HG03060 (cell line): ENCODE measurements around the gene FAM184B.
"Not testable (repeated sequence)": the region's sequence is repeated elsewhere in the genome, so short reads cannot be mapped to it uniquely, and the experiment has no call there.

Source experiments
- ATAC-seq: cut with Tn5 transposase; IDR thresholded peaks from one replicate; pipeline ENCODE4 v1.9.1; 2021; ENCODE audit warnings: low read depth, moderate number of reproducible peaks; ENCODE audit not compliant: unreplicated experiment

Gene FAM184B

DNA sequence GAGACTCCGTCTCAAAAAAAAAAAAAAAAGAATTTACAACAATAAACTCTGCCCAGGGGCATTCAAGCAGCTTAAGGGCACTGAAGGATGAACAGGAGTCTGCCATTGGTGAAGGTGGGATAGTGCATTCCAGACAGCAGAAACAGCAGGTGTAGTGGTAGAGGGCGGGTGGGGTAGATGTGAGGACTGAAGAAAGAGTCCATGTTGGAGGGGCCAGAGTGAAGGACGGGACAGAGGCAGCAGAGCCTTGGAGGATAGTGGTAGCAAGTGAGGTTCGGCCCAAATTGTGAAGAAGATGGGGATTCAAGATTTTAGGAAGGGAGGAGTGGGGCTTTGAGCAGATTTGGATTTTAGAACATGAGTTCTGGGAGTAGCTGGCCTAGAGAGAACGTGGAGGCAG, 91.3 kb downstream of the FAM184B start:
- ATAC-seq, result no peak

DNA sequence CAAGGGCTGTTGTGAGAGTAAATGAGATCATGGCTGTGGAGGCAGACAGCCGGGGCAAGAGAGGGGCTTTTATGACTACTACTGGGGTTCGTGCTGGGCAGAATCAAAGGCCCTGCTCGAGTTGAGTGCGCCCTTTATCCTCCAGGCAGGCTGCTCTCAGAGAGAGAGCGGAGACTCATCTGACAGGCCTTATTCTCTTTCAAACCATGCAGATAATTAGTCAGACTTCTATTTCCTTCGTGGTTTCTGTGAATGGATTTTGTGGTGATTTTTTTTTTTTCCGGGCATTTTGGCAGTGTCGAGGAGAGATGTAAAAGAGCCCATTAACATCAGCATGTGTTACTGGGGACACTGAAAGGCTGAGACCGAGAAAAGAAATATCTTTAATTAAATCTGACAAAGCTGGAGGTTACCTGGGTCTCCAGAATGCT, 93.4 kb downstream of the FAM184B start:
- ATAC-seq, result no peak

DNA sequence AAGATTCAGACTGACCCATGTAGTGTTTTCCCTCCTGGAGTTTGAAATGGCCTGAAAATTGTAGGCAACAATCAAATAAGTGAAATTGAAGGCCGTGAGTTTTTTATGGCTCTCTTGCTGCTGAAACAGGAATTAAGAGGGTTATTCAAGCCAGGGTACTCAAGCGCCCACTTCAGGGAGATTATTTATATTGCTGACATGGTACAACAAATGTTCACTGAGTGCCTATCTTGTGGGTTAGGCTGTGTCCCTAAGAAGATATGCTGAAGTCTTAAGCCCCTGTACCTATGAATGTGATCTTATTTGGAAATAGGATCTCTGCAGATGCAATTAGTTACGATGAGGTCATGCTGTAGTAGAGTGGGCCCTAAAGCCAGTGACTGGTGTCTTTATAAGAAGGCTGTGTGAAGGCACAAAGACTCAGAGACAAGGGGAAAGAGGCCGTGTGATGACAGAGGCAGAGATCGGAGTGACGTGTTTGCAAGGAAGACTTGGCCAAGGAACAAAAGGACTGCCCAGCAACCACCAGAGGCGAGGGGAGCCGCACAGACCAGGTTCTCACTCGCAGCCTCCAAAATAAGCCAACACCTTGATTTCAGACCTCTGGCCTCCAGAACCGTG, 94.1 kb downstream of the FAM184B start:
- no peak for ATAC-seq

DNA sequence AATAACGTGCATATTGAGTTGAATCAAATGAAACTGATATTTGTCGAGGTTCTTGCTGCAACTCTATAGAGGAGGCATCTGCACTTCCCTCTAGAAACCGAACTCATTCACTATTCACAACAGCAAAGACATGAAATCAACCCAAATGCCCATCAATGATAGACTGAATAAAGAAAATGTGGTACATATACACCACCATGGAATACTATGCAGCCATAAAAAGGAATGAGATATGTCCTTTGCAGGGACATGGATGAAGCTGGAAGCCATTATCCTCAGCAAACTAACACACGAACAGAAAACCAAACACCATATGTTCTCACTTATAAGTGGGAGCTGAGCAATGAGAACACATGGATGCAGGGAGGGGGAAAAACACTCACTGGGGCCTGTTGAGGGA, 96.8 kb downstream of the FAM184B start:
- ATAC-seq, result not testable (repeated sequence)

DNA sequence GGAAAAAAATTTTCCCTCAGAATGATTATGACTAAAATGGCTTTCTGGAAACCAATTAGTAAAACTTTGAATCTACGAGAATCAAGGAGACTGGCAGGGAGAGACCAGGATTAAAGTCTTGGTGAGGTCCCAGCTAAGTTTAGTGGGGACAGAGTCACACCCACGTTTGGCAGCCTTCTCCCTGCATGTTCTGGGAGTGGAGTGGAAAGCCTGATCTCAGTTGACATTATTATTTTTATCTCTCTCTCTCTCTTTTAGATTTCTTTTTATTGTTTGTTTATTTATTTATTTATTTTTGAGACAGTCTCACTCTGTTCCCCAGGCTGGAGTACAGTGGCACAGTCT, 99.2 kb downstream of the FAM184B start:
- ATAC-seq, result no peak

DNA sequence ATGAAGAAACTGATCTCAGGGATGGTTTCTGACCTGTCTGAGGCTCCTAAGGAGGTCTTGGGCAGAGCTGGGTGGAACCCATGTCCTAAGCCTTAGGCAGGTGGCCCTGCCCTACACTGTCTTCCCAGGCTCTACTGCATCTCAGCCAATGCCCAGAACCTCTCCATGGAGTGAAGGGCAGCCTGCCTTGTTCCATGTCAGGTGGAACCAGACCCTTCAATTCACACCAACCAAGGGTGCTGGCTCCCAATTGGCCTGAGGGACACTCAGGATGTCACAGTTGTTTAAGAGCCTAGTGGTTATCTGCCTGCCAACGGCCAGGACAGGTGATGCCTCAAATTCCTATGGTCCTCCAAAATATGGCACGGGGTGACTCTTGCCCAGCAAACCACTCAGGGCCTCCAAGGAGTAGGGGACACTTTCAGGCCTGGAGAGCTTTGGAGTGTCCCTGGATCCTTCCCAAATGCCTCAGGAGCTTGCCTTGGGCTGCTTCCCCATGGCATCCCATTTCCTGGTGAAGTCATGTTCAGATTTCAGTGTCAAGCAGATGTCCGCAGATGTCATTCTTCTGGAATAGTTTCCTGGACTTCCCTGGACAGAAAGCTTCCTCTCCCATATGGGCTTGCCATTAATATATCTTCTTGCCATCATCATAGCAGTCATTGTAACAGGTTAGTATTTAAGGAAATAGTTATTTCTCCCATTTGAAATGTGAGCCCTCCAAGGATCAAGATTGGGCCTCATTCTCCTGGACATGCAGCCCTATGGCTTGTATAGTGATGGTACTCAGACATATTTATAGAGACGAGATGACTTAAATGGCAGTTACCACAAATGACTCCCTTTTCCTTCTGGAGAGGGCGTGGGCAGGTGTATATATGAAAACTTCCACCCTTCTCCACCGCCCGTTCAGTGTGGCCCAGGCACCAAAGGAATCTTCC, 99.9 kb downstream of the FAM184B start:
- no peak for ATAC-seq

DNA sequence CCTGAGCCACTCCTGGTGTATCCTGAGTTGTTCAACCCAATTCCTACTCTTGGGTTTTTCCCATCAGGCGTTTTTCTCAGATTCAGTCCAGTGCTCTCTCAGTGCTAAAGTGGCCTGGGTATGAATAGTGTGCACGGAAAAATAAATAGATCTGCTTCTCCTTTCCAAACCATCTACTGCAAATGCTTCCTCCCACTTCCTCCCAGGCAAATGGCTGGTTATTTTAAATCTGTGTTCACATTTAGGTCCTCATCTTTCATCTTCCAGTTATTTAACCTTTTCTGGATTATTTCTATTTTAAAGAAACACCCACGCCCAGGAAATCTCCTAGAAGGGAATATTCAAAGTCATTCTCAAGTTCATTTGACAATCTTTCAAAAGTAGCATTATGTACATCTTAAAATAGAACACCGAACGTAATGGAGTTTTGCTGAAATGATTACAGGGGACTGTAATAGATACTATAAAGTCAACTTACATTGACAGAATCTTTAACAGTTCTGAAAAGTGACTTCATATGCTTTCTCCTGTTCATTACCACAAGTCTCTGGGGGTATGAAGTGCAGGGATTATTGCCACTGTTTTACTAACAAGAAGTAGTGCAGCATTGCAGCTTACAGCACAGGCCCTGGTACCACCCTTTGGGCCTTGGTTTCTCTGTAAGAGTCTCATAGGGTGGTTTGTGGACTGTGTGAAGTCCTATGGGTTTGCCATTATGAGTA, 100.7 kb downstream of the FAM184B start:
- ATAC-seq, result no peak

DNA sequence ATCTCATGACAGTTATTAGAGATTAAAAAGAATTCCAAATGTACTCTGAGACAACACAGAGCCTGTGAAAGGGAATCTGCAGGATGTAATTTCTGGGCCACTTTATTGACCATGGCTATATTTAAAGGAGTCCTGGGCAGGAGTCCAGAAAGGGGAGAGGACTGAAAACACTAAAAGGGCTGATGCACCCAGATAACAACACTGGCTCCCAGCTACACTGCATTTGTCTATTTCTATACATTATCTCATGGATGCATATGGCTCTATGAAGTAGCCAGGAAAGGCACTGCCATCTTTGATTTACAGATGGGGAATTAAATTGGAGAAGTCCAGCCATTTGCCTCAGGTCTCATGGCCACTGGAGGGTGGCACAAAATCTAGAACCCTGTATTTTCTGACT, 111.0 kb downstream of the FAM184B start:
- no peak for ATAC-seq

DNA sequence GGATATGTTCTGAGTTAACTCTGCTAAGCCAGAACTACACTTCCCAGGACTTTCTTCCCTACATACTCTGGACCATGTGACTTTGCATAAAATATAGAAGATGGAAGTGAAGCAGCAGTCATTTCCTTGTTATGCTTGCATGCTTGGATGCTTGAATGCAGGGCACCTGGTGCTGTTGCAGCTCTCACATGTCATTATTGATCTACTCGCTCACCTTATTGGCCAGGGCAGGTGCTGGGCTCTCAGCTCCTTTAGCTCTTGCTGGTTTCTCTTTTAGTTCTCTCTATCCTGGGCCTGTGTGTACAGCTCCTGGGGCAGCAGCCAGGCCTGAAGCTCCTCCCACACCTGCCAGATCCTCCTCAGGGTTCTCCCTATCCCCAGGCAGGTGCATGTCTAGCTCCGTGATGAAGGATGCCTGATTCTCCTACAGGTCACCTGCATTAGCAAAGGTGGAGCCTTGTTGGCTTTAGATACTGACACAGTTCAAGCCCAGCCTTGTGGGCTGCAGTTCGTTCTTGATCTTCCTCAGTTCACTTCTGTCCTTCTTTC, 113.7 kb downstream of the FAM184B start:
- no peak for ATAC-seq

DNA sequence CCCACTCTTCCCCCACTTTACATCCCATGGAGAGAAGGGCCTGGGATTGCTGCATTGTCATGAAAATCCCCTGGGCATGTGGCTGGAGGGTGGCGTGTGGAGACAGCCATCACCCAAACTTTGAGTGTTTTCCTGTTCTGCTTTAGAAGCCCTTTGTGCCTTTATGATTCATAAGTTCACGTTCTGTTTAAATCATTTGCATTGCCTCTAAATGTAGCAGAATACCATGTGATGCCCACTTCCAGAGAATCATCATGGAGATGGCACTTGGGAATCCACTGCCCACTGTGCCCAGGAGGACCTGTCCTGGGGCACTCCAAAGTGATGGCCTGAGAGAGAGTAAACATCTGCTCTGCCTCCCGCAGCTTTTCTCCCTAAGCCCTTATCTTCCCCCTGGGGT, 114.2 kb downstream of the FAM184B start:
- no peak for ATAC-seq

DNA sequence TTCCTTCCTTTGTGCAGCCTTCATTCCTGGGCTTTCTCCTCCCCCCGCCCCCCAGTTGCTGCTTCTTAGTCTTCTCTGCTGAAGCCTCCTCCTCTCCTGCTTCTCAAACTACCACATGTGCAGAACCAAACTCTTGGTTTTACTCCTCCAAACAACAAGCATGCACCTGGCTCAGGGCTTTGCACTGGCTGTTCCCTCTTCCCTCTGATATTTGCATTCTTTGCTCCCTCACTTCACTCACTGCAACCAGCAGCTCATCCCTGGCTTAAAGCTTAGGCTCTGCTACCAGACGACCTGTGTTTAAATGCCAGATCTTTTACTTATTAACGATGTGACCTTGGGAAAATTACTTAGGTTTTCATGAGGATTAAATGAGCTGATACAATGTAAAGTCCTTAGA, 115.6 kb downstream of the FAM184B start:
- ATAC-seq, result no peak

DNA sequence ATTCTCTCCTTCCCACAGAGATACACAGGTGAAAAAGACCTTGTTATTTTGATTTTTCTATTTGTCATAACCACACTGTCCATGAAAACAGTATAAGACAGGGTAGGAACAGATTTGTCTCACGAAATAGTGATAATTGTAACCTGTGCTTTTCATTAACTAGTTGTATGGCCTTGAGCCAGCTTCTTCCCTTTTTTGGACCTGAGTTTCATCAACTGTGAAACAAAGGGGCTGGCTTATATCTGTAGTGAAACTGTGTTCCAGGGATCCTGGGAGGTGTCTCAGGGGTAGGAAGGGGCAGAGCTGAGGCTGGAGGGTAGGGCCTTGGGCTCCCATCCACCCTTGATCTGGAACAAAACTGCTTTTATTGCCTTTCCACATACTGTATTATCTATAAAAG, 116.1 kb downstream of the FAM184B start:
- ATAC-seq, result no peak

DNA sequence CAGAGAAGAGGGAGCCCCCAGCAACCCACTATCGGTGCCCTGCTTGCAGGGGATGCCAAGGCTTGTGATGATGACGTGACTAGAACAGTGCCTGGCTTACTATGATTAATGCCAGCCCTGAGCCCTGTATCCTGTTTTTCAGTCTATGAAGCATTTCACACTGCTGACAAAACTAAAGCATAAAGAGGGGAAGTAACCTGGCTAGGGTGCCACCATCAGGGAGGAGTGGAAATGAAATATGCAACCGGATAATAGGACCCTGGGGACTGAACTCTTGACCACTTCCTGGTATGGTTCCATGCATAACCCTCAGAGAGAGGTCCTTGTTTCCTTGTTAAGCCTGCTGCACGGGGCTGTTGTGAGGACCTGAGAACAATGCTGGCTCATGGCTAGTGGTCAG, 116.7 kb downstream of the FAM184B start:
- peak; percentile 91 for ATAC-seq

DNA sequence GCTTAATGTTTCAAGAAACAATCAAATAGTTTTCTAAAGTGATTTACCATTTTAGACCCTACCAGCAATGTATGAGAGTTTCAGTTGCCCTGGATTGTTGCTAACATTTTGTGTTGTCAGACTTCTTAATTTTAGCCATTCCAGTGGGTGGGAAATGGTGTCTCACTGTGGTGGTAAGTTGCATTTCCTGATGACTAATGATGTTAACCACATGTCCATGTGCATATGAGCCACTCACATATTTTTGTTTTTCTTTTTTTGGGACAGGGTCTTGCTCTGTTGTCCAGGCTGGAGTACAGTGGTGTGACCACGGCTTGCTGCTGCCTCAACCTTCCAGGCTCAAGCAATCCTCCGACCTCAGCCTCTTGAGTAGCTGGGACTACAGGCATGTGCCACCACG, 118.7 kb downstream of the FAM184B start:
- ATAC-seq, result no peak

DNA sequence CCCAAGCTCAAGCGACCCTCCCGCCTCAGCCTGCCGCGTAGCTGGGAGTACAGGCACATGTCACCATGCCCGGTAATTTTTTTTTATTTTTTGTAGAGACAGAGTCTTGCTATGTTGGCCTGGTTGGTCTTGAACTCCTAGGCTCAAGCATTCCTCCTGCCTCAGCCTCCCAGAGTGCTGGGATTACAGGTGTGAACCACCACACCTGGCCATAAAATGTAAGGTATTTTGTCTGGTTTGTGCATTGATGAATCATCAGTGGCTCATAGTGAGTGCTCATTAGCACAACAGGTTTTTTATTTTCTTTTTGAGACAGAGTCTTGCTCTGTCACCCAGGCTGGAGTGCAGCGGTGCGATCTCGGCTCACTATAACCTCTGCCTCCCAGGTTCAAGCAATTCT, 122.2 kb downstream of the FAM184B start:
- ATAC-seq, result not testable (repeated sequence)

DNA sequence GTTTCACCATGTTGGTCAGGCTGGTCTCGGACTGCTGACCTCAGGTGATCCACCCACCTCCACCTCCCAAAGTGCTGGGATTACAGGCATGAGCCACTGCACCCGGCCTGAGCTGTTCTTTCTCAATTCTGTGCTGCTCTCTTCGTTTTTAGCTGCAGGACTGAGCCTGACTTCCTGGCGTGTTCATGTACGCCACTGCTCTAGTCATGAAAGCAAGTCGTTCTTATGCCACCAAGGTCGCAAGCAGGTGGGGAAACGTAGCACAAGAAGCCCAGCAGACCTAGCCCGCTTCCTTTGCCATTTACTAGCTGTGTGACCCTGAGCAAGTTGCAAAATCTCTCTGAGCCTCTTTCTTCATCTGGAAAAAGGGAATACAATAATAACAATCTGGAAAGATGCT, 123.6 kb downstream of the FAM184B start:
- no peak for ATAC-seq

DNA sequence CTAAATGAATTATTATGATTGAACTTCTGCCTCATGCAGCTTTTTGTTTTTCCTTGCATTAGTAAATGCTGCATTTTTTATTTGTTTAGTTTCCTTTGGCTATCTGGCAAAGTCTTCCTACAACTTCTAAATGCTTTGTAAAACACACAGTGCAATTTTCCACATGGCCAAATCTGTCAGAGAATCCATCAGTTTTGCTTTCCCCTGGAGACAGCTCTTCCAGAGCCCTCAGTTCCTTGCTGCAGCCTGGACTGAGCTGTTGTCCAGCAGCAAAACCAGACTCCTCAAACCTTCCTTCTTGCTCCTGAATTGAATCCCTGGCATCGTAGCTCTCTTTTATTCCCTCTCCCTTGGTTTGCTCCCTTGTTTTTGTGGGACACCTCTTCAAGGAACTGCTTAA, 124.3 kb downstream of the FAM184B start:
- ATAC-seq, result no peak

DNA sequence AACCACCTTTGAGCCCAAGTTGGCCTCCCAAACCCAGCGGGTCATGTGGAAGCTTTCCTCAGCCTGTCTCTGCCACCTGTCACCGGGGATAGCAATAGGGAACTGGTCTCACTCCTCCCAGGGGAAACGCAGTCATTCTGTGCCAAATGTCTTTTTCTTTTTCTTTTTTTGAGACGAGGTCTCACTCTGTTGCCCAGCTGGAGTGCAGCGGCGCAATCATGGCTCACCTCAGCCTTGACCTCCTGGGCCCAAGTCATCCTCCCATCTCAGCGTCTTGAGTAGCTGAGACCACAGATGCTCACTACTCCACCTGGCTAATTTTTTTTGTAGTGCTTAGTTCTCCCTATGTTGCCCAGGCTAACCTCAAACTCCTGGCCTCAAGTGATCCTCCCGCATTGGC, 126.7 kb downstream of the FAM184B start:
- peak; percentile 50 for ATAC-seq

DNA sequence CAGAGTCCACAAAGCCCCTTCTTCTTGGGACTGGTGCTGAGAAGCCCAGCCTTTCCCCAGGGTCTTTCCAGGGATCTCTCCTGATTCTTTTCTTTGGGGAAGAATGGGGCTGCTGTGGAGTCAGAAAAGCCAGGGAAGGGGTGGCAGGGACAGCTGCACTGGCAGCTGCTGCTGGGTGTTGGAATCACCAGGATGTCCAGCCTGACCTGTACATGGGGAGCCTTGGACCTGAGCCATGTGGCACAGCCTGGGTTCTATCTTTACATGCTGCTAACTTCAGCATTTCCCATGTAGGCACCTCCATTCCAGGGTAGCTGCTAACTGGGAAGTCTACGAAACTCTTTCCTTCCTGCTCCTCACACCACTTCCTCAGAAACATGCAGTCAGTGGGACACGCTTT, 131.0 kb downstream of the FAM184B start:
- no peak for ATAC-seq

DNA sequence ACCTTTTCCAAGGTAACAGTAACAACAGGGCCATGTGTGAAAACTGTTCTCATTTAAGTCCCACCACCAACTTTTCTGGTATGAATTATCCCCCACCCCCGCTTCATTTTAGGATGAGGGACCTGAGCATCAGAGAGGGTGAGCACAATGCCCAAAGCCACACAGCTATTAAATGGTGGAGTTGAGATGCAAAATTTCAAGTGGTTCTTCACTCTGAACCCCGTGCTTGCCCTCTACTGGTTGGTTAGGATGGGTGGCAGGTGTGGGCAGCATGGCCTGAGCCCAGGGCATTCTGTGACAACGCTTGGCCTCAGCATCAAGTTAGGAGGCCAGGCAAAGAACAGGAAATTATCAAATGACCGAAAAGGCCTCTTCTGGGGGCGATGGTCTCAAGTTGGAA, 133.5 kb downstream of the FAM184B start:
- no peak for ATAC-seq

DNA sequence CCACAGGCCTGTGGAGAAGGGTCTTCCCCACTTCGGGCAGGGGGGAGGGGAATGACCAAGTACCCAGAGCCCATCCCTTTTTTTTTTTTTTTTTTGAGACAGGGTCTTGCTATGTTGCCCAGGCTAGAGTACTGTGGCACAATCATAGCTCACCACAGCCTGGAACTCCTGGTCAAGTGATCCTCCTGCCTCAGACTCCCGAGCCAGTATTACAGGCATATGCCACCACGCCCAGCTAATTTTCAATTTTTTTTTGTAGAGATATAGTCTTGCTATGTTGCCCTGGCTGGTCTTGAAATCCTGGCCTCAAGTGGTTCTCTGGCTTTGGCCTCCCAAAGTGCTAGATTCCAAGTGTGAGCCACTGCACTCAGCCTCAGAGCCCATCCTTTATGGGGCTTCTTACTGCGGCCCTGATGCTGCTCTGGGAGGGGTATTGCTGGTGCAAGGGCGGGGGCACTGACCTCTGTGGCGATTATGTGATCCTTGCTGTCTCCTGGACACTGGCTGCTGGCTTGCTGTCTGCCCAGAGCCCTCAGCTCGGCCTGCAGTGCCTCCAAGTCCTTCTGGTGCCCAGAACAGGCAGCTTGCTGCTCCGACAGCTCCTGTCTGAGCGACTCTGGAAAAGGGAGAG, 134.1 kb downstream of the FAM184B start:
- no peak for ATAC-seq
